HEK293T (cell line): ENCODE results near the gene MLH1.

Experiments used
- ARNT ChIP-seq: fragments of 450-650 bp; IDR thresholded peaks from 2 replicates; pipeline ENCODE4 v1.6.1; 2017; ENCODE audit warnings: mild to moderate bottlenecking
- BHLHE40 ChIP-seq: fragments of 450-650 bp; IDR thresholded peaks from 2 replicates; pipeline ENCODE4 v1.6.1; 2016; ENCODE audit warnings: mild to moderate bottlenecking, moderate library complexity, borderline replicate concordance
- CTBP1 ChIP-seq: fragments of 450-650 bp; IDR thresholded peaks from 2 replicates; pipeline ENCODE4 v1.6.1; 2016; ENCODE audit warnings: borderline replicate concordance
- ELF4 ChIP-seq: fragments of 450-650 bp; IDR thresholded peaks from 2 replicates; pipeline ENCODE4 v1.6.1; 2017; ENCODE audit warnings: antibody characterized with exemption
- FOXA1 ChIP-seq: fragments of 450-650 bp; IDR thresholded peaks from 2 replicates; pipeline ENCODE4 v1.6.1; 2016; ENCODE audit warnings: mild to moderate bottlenecking
- FOXK2 ChIP-seq: fragments of 450-650 bp; IDR thresholded peaks from 2 replicates; pipeline ENCODE4 v1.6.1; 2016; ENCODE audit warnings: mild to moderate bottlenecking
- FOXM1 ChIP-seq: fragments of 450-650 bp; IDR thresholded peaks from 2 replicates; pipeline ENCODE4 v1.6.1; 2017; ENCODE audit warnings: mild to moderate bottlenecking, borderline replicate concordance
- L3MBTL2 ChIP-seq: fragments of 450-650 bp; conservative IDR thresholded peaks from 2 replicates; pipeline ENCODE4 v1.6.1; 2016; ENCODE audit warnings: mild to moderate bottlenecking
- LEF1 ChIP-seq: fragments of 450-650 bp; IDR thresholded peaks from 2 replicates; pipeline ENCODE4 v1.6.1; 2017; ENCODE audit warnings: mild to moderate bottlenecking, borderline replicate concordance
- NFRKB ChIP-seq: fragments of 450-650 bp; IDR thresholded peaks from 2 replicates; pipeline ENCODE4 v1.6.1; 2016; ENCODE audit warnings: mild to moderate bottlenecking, moderate library complexity
- SP1 ChIP-seq: fragments of 450-650 bp; IDR thresholded peaks from 2 replicates; pipeline ENCODE4 v1.6.1; 2017
- SUZ12 ChIP-seq: fragments of 450-650 bp; IDR thresholded peaks from 2 replicates; pipeline ENCODE4 v1.6.1; 2016; ENCODE audit warnings: mild to moderate bottlenecking
- TARDBP ChIP-seq: fragments of 450-650 bp; IDR thresholded peaks from 2 replicates; pipeline ENCODE4 v1.6.1; 2016
- ZNF384 ChIP-seq: fragments of 450-650 bp; IDR thresholded peaks from 2 replicates; pipeline ENCODE4 v1.6.1; 2016

GRCh38 chr3:36957063-36957462 is 36.3 kb upstream of the MLH1 start:
- TF ChIP-seq ELF4 (no peak), L3MBTL2 (no peak), TARDBP (no peak), NFRKB (no peak), FOXM1 (no peak), ARNT (no peak), SP1 (no peak), CTBP1 (no peak), FOXK2 (no peak), ZNF384 (no peak), BHLHE40 (no peak), FOXA1 (no peak), SUZ12 (no peak), LEF1 (no peak)
